ENCODE results near the gene FMN2. TPM values are rescaled to one million over a fixed set of nuclear protein-coding genes. Genes with fewer than 3 reads are reported as not detected.

The FMN2 gene
- polyA plus RNA-seq (2011; rRNA removed) (2.8 and 4.5 TPM in 2 replicates), polyA plus RNA-seq (2017; fragmentation: RNase III; extraction: RNeasy Plus Mini Kit Qiagen cat#74134 plus additional on column Dnase treatment) (4.1 to 5.4 TPM (median 4.2 TPM) in 3 replicates), polyA minus RNA-seq (2011; rRNA and poly(A)+ RNA removed) (2.3 and 2.4 TPM in 2 replicates)
- polyA plus RNA-seq (2012; cell fraction: cytosol; rRNA removed), result 1.6 and 2.1 TPM in 2 replicates
- polyA plus RNA-seq (2012; cell fraction: nucleus; rRNA removed), result 2.8 and 3.2 TPM in 2 replicates

GRCh38 chr1:240091614-240092300 lies at the start of gene FMN2:
Gene FMN2, plus strand, starts transcription at chr1:240091883. Its CDS starts 227 bp downstream, at chr1:240092110.
- Histone ChIP-seq H3K4me3 (peak within 1 kb of the TSS; percentile 71), H3K4me2 (peak within 1 kb of the TSS; percentile 97)
- FAIRE-seq, result no peak

More at GRCh38 chr1:240091614-240092300, at the start of gene FMN2:
- Histone ChIP-seq H3K27ac (peak within 1 kb of the TSS; percentile 76 to 90), H3K4me1 (peaks cover 23% of the 10 kb centered on the region), H3K9me3 (no peaks in the 10 kb centered on the region)
- ChIA-PET CTCF (interaction anchor here (0.6 to 2.0 kb wide), 14 partner anchors 10 to 610 kb away, joined by 3 to 8 read pairs (median 4); no protein-coding TSS in a partner anchor), POLR2A (interaction anchor here (0.6 to 0.9 kb wide), 4 partner anchors 59 to 64 kb away, joined by 3 to 4 read pairs (median 3); no protein-coding TSS in a partner anchor)
- TF ChIP-seq MAX (IDR thresholded peaks at IDR 0.05), result peak; percentile 68
- TF ChIP-seq CBX2 (IDR thresholded peaks at IDR 0.05; ENCODE audit: borderline replicate concordance, low read depth), result no peak
- no peak for TF ChIP-seq HMGXB4 (CRISPR knock-in tag; IDR thresholded peaks at IDR 0.05; ENCODE audit: borderline replicate concordance)
- no peak for TF ChIP-seq TFCP2L1 (CRISPR knock-in tag; IDR thresholded peaks at IDR 0.05)
- TF ChIP-seq POLR2A (IDR thresholded peaks at IDR 0.05; ENCODE audit: low read length), result peak; percentile 67
- peak; percentile 59 for TF ChIP-seq PHF8 (IDR thresholded peaks at IDR 0.05; ENCODE audit: borderline replicate concordance, low read depth)
- TF ChIP-seq PBX3 (IDR thresholded peaks at IDR 0.05), result no peak
- TF ChIP-seq REST (IDR thresholded peaks at IDR 0.05), result no peak
- 0 out of 3 replicates have a peak, but pooled peaks have one; percentile 27 for TF ChIP-seq BCL3 (IDR thresholded peaks at IDR 0.05)
- no peak for TF ChIP-seq CHD2 (IDR thresholded peaks at IDR 0.05; ENCODE audit: low read length, partially characterized antibody)
- peak; percentile 32 to 40; a peak in 2 of 5 replicates for TF ChIP-seq JUN (IDR thresholded peaks at IDR 0.05)
- DNase-seq (ENCODE audit: low read depth in 1 of 2, low spot score in 1 of 2), result peak; percentile 72 to 73
- WGBS (ENCODE audit: missing lambda C conversion rate), result under 1% methylated on average over 22 of the region's 78 CpGs
- ATAC-seq, result peak; percentile 78 to 86
